HG02943 (cell line): ENCODE results near the gene AAMP.

Experiments
- ATAC-seq: cut with Tn5 transposase; IDR thresholded peaks from one replicate; pipeline ENCODE4 v1.9.1; 2021; ENCODE audit warnings: mild to moderate bottlenecking, low read depth, moderate library complexity; ENCODE audit not compliant: unreplicated experiment

The AAMP gene

GRCh38 chr2:218261423-218262236 lies 8.3 kb downstream of the AAMP start:
- no peak for ATAC-seq

GRCh38 chr2:218260742-218261422 lies 9.1 kb downstream of the AAMP start, which contains the start of gene GPBAR1:
GPBAR1 (plus strand) TSS chr2:218261015; CDS start chr2:218262725, 1,710 bp downstream.
- no peak for ATAC-seq

GRCh38 chr2:218260166-218260565 lies 9.8 kb downstream of the AAMP start:
- no peak for ATAC-seq

- no peak for ATAC-seq
Observed at GRCh38 chr2:218259099-218259961, 10.6 kb downstream of the AAMP start.

GRCh38 chr2:218257390-218257981 lies 12.5 kb downstream of the AAMP start:
- ATAC-seq = peak; percentile 62

GRCh38 chr2:218256612-218257350 lies 13.2 kb downstream of the AAMP start:
- ATAC-seq = no peak

- ATAC-seq = no peak
Observed at GRCh38 chr2:218255446-218255845, 14.5 kb downstream of the AAMP start.

- ATAC-seq = no peak
Observed at GRCh38 chr2:218253232-218253625, 16.7 kb downstream of the AAMP start.

- ATAC-seq = no peak
Observed at GRCh38 chr2:218252509-218253231, 17.3 kb downstream of the AAMP start.

- no peak for ATAC-seq
Observed at GRCh38 chr2:218249691-218250090, 20.2 kb downstream of the AAMP start.

GRCh38 chr2:218245214-218245613 lies 24.7 kb downstream of the AAMP start:
- ATAC-seq = no peak

- no peak for ATAC-seq
Observed at GRCh38 chr2:218244665-218245064, 25.3 kb downstream of the AAMP start.

GRCh38 chr2:218244204-218244603 lies 25.7 kb downstream of the AAMP start:
- ATAC-seq = no peak

GRCh38 chr2:218238887-218239286 lies 31.1 kb downstream of the AAMP start:
- no peak for ATAC-seq

GRCh38 chr2:218236829-218237228 lies 33.1 kb downstream of the AAMP start:
- no peak for ATAC-seq

GRCh38 chr2:218235017-218235416 lies 34.9 kb downstream of the AAMP start:
- no peak for ATAC-seq

GRCh38 chr2:218234521-218234920 lies 35.4 kb downstream of the AAMP start:
- ATAC-seq = no peak

- ATAC-seq = no peak
Observed at GRCh38 chr2:218233543-218233942, 36.4 kb downstream of the AAMP start.

- ATAC-seq = no peak
Observed at GRCh38 chr2:218230882-218231281, 39.1 kb downstream of the AAMP start.
